ENCODE data around the gene ARID2.
A peak's percentile ranks its signal among the peaks of the same experiment; 100 is the strongest.

The ARID2 gene

DNA sequence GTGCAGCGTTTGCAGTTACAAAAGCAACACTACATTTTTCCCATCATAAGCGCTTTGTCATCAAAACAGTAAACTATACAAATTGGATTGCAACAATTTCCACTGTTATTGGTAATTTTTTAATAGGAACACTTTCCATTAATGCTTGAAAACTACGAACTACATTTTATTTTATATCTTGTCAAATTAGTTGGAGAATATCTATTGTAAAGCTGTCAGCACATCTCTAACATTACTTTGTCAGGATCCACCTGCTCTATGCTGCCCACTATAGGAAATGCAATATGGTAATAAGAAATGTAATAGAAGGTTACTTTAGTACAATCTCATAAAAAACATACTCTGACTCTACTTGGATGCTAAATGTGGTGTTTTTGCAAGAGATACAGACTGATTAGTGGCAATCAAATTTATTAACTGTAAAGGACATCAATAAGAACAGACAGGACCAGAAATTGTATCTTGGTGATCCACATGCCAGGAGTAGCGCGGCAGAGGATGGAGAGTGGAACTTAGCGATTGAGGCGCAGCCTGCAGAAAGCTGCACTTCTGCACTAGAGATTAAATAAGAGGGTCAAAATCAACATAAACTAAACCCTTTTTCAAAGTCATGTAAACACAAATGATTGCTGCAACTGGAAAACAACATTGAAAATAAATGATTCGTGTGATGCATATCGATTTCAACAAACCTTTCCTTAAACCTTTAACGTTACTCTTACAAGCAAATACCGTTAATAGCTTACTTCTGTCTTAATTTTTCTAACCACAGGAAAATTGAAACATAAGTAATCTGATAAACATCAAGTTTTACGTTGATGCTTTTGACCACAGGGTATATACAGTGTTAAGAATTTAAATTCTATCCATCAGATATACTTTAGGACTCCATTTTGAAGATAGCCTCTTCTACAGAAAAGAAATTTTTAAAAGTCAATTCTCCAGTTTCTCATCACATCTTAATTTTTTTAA, 3.6 kb upstream of the ARID2 start:
- Histone ChIP-seq H3K4me3 (ENCODE audit: low read depth in 1 of 2, low read length in 2 of 2) (peak overlapping the region; percentile 97 to 99), H3K9me3 (ENCODE audit: low read length) (no peaks in the 10 kb centered on the region), H3K27ac (ENCODE audit: low read depth, low read length) (peak overlapping the region; percentile 100), H3K9ac (ENCODE audit: low read length) (peak overlapping the region; percentile 100), H3K36me3 (ENCODE audit: insufficient read depth, low read length) (no peaks in the 10 kb centered on the region), H3K4me1 (ENCODE audit: insufficient read depth, low read length) (peaks cover 24% of the 10 kb centered on the region), H3K27me3 (ENCODE audit: control insufficient read depth in 1 of 2, insufficient read depth in 2 of 2, low read length in 2 of 2) (no peaks in the 10 kb centered on the region)

DNA sequence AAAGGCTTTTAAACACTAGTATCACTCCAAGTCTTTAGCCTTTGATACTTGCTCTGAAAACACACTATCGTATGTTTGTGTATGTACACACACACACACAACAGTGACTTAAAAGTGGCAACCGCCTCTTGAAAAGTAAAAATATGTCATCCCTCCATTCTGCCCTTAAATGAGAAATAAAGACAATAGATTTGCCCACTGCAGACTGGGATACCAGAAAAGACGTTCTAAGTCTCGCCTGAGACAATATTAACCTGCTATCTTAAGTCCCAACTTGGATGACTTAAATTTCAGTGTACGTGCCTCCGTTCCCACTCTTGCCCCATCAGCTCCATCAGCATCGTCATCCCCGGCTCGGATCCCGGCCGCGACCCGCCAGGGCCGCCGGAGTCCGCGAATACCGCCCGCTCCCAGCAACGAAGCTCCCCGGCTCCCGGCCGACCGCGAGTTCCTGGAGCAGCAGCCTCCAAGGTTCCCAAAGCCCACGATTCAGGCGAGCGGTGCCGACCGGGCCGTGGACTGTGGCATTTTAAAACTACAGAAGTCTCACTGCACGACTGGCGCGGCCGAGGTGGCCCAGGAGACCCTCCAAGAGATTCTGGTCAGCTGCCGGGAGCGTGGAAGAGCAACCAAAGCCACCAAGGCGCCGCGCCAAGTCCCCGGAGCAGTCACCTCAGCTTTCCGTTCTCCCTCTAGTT, 2.8 kb upstream of the ARID2 start:
- no peaks in the 10 kb centered on the region for H3K36me3 ChIP-seq (ENCODE audit: insufficient read depth, low read length)
- H3K27me3 ChIP-seq (ENCODE audit: control insufficient read depth in 1 of 2, insufficient read depth in 2 of 2, low read length in 2 of 2), result no peaks in the 10 kb centered on the region
- no peaks in the 10 kb centered on the region for H3K9me3 ChIP-seq (ENCODE audit: low read length)
- peak overlapping the region; percentile 97 to 99 for H3K4me3 ChIP-seq (ENCODE audit: low read depth in 1 of 2, low read length in 2 of 2)
- peaks cover 28% of the 10 kb centered on the region for H3K4me1 ChIP-seq (ENCODE audit: insufficient read depth, low read length)
- peak overlapping the region; percentile 100 for H3K9ac ChIP-seq (ENCODE audit: low read length)
- peak overlapping the region; percentile 100 for H3K27ac ChIP-seq (ENCODE audit: low read depth, low read length)

DNA sequence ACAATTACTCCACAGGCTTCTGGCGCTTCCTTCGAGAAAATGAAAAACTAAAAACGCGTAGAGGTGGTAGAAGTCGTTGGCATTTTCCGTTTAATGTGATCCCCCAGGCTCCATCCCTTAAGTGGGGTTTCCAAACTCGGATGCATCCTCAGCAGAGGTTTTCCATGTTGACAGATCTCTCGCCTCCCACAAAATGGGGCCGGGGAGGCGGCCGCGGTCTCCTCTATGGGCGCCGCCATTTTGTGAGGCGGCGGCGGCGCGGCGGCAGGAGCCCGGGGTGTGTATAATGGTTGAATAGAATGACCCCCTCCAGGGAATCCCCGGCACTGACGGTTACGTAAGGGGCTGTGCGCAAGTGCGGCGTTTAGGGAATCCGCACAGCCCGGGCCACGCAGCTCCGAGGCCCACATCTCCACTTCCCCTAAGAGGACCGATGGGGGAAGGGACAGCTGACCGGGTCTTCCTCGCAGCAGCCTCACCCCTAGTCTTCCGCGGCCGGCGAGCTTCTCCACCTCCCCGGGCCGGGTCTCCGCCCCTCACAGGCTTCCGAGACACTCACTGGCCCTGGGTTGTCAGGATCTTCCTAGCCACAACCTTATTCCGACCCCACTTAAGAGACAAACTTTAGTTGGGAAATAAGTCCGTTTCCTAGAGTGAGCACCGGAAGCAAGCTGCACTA, 2.1 kb upstream of the ARID2 start:
- Histone ChIP-seq H3K27me3 (ENCODE audit: control insufficient read depth in 1 of 2, insufficient read depth in 2 of 2, low read length in 2 of 2) (no peaks in the 10 kb centered on the region), H3K4me1 (ENCODE audit: insufficient read depth, low read length) (peaks cover 27% of the 10 kb centered on the region), H3K36me3 (ENCODE audit: insufficient read depth, low read length) (no peaks in the 10 kb centered on the region), H3K4me3 (ENCODE audit: low read depth in 1 of 2, low read length in 2 of 2) (peak overlapping the region; percentile 97 to 99), H3K27ac (ENCODE audit: low read depth, low read length) (peak overlapping the region; percentile 100), H3K9me3 (ENCODE audit: low read length) (no peaks in the 10 kb centered on the region), H3K9ac (ENCODE audit: low read length) (peak overlapping the region; percentile 100)

DNA sequence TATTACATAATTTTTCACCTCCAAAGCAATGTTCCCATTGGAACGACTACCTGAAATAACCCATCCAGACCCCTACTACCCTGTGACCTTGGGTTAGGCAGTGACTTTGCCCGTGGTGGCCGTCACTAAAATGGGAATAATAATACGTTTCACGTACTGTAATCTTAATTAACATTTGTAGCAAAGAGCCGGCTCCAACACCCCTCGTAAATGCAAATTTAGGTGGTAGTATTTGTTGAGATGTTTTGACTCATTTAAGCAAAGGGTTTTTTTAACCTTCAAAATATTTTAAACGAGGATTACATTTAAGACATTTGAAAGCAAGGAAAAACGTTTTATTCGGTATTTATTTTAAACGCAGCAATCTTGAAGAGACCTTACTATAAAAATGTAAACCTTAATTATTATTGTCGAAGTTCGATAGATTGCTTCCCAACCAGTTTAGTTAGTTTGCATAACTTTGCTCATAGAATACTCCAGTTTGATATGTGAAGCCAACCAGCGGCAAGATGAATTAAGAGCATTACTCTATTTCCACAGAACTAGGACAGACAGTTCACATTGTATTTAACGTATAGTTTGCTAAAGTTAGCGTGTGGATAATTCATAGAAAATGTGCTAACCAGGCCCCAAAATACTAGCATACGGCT, 1.4 kb upstream of the ARID2 start:
- peak overlapping the region; percentile 100 for H3K27ac ChIP-seq (ENCODE audit: low read depth, low read length)
- peaks cover 23% of the 10 kb centered on the region for H3K4me1 ChIP-seq (ENCODE audit: insufficient read depth, low read length)
- H3K9ac ChIP-seq (ENCODE audit: low read length), result peak overlapping the region; percentile 100
- no peaks in the 10 kb centered on the region for H3K27me3 ChIP-seq (ENCODE audit: control insufficient read depth in 1 of 2, insufficient read depth in 2 of 2, low read length in 2 of 2)
- no peaks in the 10 kb centered on the region for H3K36me3 ChIP-seq (ENCODE audit: insufficient read depth, low read length)
- H3K4me3 ChIP-seq (ENCODE audit: low read depth in 1 of 2, low read length in 2 of 2), result peak overlapping the region; percentile 97 to 99
- H3K9me3 ChIP-seq (ENCODE audit: low read length), result no peaks in the 10 kb centered on the region

DNA sequence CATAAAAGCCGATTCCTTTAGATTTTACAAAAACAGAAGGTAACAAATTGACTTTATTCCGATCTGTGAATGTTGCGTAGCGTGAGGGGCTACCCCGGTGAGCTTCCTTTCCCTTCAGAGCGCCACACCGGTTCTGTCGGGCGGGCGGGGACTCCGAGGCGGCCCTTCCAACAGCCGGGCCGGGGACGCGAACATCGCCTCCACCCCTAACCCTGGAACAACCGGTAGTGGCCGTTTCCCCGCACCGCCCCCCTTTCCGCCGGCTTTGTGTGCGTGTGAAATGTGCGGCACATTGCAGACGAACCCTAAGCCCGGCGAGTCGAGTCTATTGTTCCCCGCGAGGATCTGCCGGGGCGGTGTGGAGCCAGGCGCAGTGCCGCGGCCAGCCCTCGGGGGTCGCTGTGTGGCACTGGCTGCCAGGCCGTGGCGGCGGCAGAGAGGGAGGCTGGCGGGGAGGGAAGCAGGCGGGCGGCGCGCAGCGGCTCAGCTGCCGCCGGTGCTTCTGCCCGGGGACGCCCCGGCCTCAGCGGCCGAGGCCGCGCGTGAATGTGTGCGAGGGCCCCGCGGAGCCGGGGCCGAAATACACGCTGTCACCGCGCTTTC, 775 bp upstream of the ARID2 start:
- H3K27ac ChIP-seq (ENCODE audit: low read depth, low read length), result peak overlapping the region; percentile 100
- no peaks in the 10 kb centered on the region for H3K27me3 ChIP-seq (ENCODE audit: control insufficient read depth in 1 of 2, insufficient read depth in 2 of 2, low read length in 2 of 2)
- H3K36me3 ChIP-seq (ENCODE audit: insufficient read depth, low read length), result no peaks in the 10 kb centered on the region
- H3K9ac ChIP-seq (ENCODE audit: low read length), result peak overlapping the region; percentile 100
- peak overlapping the region; percentile 97 to 99 for H3K4me3 ChIP-seq (ENCODE audit: low read depth in 1 of 2, low read length in 2 of 2)
- peaks cover 25% of the 10 kb centered on the region for H3K4me1 ChIP-seq (ENCODE audit: insufficient read depth, low read length)
- no peaks in the 10 kb centered on the region for H3K9me3 ChIP-seq (ENCODE audit: low read length)

DNA sequence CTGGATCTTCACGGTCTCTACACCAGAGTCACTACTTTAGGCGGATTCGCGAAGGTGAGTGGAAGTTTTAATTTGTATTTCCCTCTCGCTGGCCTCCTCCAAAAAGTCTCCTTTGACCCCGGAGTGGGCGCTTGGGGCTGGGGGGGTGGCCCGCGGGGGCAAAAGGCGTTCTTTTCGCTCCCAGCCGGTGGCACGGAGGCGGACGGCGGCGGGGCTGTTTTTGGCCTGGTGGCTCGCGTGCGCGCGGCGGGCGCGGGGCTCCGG, 510 bp downstream of the ARID2 start:
- Histone ChIP-seq H3K4me3 (ENCODE audit: low read depth in 1 of 2, low read length in 2 of 2) (peak overlapping the region; percentile 76 to 77), H3K9ac (ENCODE audit: low read length) (peak overlapping the region; percentile 80), H3K27ac (ENCODE audit: low read depth, low read length) (peak overlapping the region; percentile 90), H3K36me3 (ENCODE audit: insufficient read depth, low read length) (no peaks in the 10 kb centered on the region), H3K4me1 (ENCODE audit: insufficient read depth, low read length) (peaks cover 24% of the 10 kb centered on the region), H3K9me3 (ENCODE audit: low read length) (no peaks in the 10 kb centered on the region), H3K27me3 (ENCODE audit: control insufficient read depth in 1 of 2, insufficient read depth in 2 of 2, low read length in 2 of 2) (no peaks in the 10 kb centered on the region)

DNA sequence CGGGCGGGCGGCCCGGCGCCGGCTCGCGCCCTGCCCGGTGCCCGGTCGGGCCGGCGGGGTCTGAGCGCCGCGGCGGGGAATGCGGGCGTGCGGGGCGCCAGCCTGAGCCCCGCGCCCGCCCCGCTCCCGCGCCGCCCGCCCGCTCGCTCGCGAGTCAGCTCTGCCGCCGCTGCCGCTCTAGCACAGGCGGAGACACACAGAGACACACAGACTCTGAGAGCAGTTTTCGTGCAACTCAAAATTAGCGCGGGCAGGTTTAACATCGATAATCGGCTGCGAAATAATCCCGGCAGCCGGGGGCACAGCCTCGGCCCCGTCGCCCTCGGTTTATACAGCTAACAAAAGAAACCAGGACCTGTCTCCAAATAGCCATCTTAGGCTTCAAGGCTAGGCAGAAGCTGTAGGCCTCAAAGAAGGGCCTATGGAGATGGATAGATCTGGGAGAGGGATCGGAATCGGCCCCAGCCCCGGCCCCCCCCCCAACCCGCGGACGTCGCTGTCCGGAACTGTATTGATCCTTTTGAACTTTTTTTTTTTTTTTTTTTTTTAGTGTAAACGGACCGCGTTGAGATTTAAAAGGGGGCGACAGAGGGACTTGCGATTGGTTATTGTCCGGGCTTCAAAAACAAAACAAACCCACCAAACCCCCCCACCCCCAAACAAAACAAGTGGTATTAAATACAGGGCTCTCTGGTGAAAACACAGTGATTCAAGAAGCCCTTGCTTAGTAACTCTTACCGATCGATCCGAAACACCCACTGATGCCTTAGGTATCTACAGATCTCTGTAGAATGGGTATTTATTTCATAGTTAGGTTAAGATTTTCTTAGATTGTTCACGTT, 1.1 kb downstream of the ARID2 start:
- Histone ChIP-seq H3K4me3 (ENCODE audit: low read depth in 1 of 2, low read length in 2 of 2) (peak overlapping the region; percentile 71 to 82), H3K4me1 (ENCODE audit: insufficient read depth, low read length) (peaks cover 24% of the 10 kb centered on the region), H3K27ac (ENCODE audit: low read depth, low read length) (peak overlapping the region; percentile 94), H3K9ac (ENCODE audit: low read length) (peak overlapping the region; percentile 97), H3K9me3 (ENCODE audit: low read length) (no peaks in the 10 kb centered on the region), H3K27me3 (ENCODE audit: control insufficient read depth in 1 of 2, insufficient read depth in 2 of 2, low read length in 2 of 2) (no peaks in the 10 kb centered on the region), H3K36me3 (ENCODE audit: insufficient read depth, low read length) (no peaks in the 10 kb centered on the region)

DNA sequence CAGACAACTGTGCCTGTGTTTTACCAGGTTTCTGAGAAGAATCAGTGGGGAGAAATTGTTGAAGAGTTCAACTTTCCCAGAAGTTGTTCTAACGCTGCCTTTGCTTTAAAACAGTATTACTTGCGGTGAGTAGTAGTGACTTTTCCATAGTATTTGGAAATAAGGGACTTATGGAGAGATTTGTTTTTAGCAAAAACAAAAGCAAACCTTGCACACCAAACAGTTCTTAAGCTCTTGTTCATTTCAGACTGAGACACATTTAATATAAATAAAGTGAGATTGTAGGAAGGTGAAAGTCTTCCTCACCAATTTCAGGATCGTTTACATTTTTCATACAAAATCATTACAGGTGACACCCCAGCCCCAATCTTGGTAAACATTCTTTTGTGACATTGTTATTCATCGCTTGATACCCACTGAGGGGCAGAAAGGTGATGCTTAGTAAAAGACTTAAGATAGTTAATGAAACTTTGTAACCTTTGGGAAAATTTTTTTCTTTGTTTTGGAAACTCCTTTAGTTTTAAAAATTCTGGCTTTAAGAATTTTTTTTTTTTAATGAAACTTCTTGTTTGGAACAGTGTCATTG, 1.8 kb downstream of the ARID2 start:
- H3K36me3 ChIP-seq (ENCODE audit: insufficient read depth, low read length), result no peaks in the 10 kb centered on the region
- no peaks in the 10 kb centered on the region for H3K9me3 ChIP-seq (ENCODE audit: low read length)
- peak overlapping the region; percentile 97 for H3K9ac ChIP-seq (ENCODE audit: low read length)
- peaks cover 24% of the 10 kb centered on the region for H3K4me1 ChIP-seq (ENCODE audit: insufficient read depth, low read length)
- H3K27me3 ChIP-seq (ENCODE audit: control insufficient read depth in 1 of 2, insufficient read depth in 2 of 2, low read length in 2 of 2), result no peaks in the 10 kb centered on the region
- peak overlapping the region; percentile 71 to 82 for H3K4me3 ChIP-seq (ENCODE audit: low read depth in 1 of 2, low read length in 2 of 2)
- peak overlapping the region; percentile 94 for H3K27ac ChIP-seq (ENCODE audit: low read depth, low read length)

DNA sequence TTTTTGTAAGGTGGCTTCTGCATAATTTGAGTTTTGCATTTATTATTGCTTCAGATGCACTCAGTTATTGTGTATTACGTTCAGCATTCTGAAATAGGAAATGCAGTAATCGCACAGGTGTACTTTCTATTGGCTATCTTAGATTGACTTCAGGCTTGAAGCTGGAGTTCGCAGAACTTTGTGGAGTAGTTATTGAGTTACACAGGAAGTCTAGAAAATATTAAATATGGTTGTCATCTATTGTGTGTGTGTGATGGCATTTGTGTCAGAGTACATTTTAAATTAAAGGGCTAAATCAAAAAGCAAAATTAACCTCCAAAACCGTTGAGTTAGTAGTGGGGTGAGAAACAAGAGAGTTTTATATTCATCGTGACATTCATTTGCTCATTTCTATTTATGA, 2.7 kb downstream of the ARID2 start:
- Histone ChIP-seq H3K27ac (ENCODE audit: low read depth, low read length) (peak overlapping the region; percentile 94), H3K4me3 (ENCODE audit: low read depth in 1 of 2, low read length in 2 of 2) (peak overlapping the region in 1 of 2 donors; percentile 33)

DNA sequence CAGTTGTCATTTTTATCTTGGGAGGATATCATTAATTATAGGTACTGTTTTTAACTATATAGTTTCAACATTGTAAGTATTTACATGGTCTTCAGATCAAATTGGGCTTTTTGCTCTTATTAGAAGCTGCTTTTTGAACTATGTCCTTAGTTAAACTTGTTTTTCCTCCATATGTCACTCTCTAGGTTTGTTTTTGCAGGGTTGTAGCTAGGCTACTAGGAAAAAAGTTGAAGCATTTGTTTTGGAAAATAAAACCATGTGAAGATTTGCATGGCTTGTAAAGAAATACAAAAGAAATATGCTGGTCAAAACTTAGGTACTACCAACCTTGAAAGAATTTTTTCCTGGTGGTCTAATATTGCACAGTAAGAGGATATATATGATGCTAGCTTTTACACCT, 3.4 kb downstream of the ARID2 start:
- peaks cover 24% of the 10 kb centered on the region for H3K4me1 ChIP-seq (ENCODE audit: insufficient read depth, low read length)

More for the DNA sequence above, 2.7 kb downstream of the ARID2 start:
- H3K9me3 ChIP-seq (ENCODE audit: low read length), result no peaks in the 10 kb centered on the region
- no peaks in the 10 kb centered on the region for H3K36me3 ChIP-seq (ENCODE audit: insufficient read depth, low read length)
- peak overlapping the region; percentile 7 for H3K9ac ChIP-seq (ENCODE audit: low read length)
- peaks cover 24% of the 10 kb centered on the region for H3K4me1 ChIP-seq (ENCODE audit: insufficient read depth, low read length)
- H3K27me3 ChIP-seq (ENCODE audit: control insufficient read depth in 1 of 2, insufficient read depth in 2 of 2, low read length in 2 of 2), result no peaks in the 10 kb centered on the region

More for the DNA sequence above, 3.4 kb downstream of the ARID2 start:
- H3K36me3 ChIP-seq (ENCODE audit: insufficient read depth, low read length), result no peaks in the 10 kb centered on the region
- no peaks in the 10 kb centered on the region for H3K27me3 ChIP-seq (ENCODE audit: control insufficient read depth in 1 of 2, insufficient read depth in 2 of 2, low read length in 2 of 2)
- H3K9ac ChIP-seq (ENCODE audit: low read length), result no peak overlapping the region
- H3K4me3 ChIP-seq (ENCODE audit: low read depth in 1 of 2, low read length in 2 of 2), result peak overlapping the region in 1 of 2 donors; percentile 17
- H3K9me3 ChIP-seq (ENCODE audit: low read length), result no peaks in the 10 kb centered on the region
- H3K27ac ChIP-seq (ENCODE audit: low read depth, low read length), result peak overlapping the region; percentile 41
